Neural progenitor cell (in vitro differentiated cells): Measurements from ENCODE around the gene BAIAP3.

Experiments
- EZH2 ChIP-seq: fragments of 200-600 bp; sonication (generic); IDR thresholded peaks from 2 replicates; pipeline ENCODE4 v1.6.1; 2017; ENCODE audit warnings: antibody characterized with exemption, mild to moderate bottlenecking, moderate library complexity
- EZH2phosphoT487 ChIP-seq: fragments of 200-600 bp; sonication (generic); IDR thresholded peaks from 2 replicates; pipeline ENCODE4 v1.6.1; 2017; ENCODE audit warnings: antibody characterized with exemption
- TF ChIP-seq, protein P1 (sequence below): fragments of 200-600 bp; sonication (generic); IDR thresholded peaks from 2 replicates; pipeline ENCODE4 v1.5.1; 2017; ENCODE audit warnings: antibody characterized with exemption, mild to moderate bottlenecking

DNA sequence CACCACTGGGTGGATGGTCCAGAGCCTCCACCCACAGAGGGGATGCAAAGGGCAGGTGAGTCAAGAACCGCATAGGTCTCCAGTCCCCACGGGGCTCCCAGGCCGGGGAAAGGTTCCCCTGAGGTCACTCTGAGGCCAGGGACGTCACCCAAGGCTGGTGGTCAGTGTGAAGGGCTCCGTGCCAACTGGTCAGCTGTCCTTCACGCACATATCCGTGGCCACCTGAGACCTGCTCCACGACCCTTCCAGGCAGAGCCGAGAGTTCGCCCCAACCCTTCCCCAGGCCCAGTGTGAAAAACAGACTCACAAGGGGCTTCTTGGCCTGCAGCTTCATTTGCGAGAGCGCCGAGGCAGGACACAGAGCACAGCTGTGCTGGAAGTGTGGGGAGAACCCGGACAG, 15.5 kb downstream of the BAIAP3 start:
- TF ChIP-seq, protein P1, sequence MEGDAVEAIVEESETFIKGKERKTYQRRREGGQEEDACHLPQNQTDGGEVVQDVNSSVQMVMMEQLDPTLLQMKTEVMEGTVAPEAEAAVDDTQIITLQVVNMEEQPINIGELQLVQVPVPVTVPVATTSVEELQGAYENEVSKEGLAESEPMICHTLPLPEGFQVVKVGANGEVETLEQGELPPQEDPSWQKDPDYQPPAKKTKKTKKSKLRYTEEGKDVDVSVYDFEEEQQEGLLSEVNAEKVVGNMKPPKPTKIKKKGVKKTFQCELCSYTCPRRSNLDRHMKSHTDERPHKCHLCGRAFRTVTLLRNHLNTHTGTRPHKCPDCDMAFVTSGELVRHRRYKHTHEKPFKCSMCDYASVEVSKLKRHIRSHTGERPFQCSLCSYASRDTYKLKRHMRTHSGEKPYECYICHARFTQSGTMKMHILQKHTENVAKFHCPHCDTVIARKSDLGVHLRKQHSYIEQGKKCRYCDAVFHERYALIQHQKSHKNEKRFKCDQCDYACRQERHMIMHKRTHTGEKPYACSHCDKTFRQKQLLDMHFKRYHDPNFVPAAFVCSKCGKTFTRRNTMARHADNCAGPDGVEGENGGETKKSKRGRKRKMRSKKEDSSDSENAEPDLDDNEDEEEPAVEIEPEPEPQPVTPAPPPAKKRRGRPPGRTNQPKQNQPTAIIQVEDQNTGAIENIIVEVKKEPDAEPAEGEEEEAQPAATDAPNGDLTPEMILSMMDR = no peak
- TF ChIP-seq EZH2phosphoT487 (no peak), EZH2 (no peak)
